HepG2 (cell line): Measurements from ENCODE around the gene VSIG10L. TPM values are rescaled to one million over a fixed set of nuclear protein-coding genes. Genes with fewer than 3 reads are reported as not detected.

Experiments
- HNF1A ChIP-seq, 2 experiments: sonication (generic) in 1 of 2; formaldehyde crosslinking in 1 of 2; IDR thresholded peaks; 2 replicates each; pipeline versions ENCODE4 v1.4.0 to v1.6.1; 2016 to 2020; ENCODE audit warnings: borderline replicate concordance in 1 of 2, low read depth in 1 of 2, mild to moderate bottlenecking in 1 of 2, missing genetic modification reagents in 1 of 2
- MAZ ChIP-seq, 2 experiments: sonication (generic) in 1 of 2; formaldehyde crosslinking in 1 of 2; IDR thresholded peaks; 2 replicates each; pipeline versions ENCODE4 v1.5.0 to v1.6.1; 2012 to 2020; ENCODE audit warnings: low read depth in 2 of 2, mild to moderate bottlenecking in 2 of 2, borderline replicate concordance in 1 of 2, improper control_type of control experiment in 1 of 2, low read length in 1 of 2, missing genetic modification reagents in 1 of 2, moderate library complexity in 1 of 2
- MBD4 ChIP-seq: IDR thresholded peaks from 2 replicates; pipeline ENCODE4 v1.6.1; 2012; ENCODE audit warnings: low read length, inconsistent platforms, borderline replicate concordance
- NR2C2 ChIP-seq: sonication (generic); formaldehyde crosslinking; IDR thresholded peaks from 2 replicates; pipeline ENCODE4 v1.4.0; 2020; ENCODE audit warnings: missing genetic modification reagents, mild to moderate bottlenecking, moderate library complexity, borderline replicate concordance
- TFDP1 ChIP-seq: IDR thresholded peaks from 2 replicates; pipeline ENCODE4 v1.6.1; 2016; ENCODE audit warnings: missing compliant biosample characterization, missing genetic modification reagents, borderline replicate concordance
- THRA ChIP-seq: sonication (generic); formaldehyde crosslinking; IDR thresholded peaks from 2 replicates; pipeline ENCODE4 v1.4.0; 2020; ENCODE audit warnings: missing genetic modification reagents, borderline replicate concordance
- YEATS2 ChIP-seq: sonication (generic); formaldehyde crosslinking; IDR thresholded peaks from 2 replicates; pipeline ENCODE4 v1.4.0; 2020; ENCODE audit warnings: missing genetic modification reagents, borderline replicate concordance
- ZNF205 ChIP-seq: IDR thresholded peaks from 2 replicates; pipeline ENCODE4 v1.6.1; 2018; ENCODE audit warnings: missing biosample characterization, missing genetic modification reagents
- ZNF770 ChIP-seq: sonication (generic); formaldehyde crosslinking; IDR thresholded peaks from 2 replicates; pipeline ENCODE4 v1.5.0; 2020; ENCODE audit warnings: mild to moderate bottlenecking, missing genetic modification reagents
- ZNF879 ChIP-seq: sonication (generic); formaldehyde crosslinking; IDR thresholded peaks from 2 replicates; pipeline ENCODE4 v1.8.1; 2023; ENCODE audit warnings: missing genetic modification reagents
- polyA plus RNA-seq, 8 experiments: library from polyadenylated mRNA; depleted of rRNA in 3 of 8; stranded (reverse) in 7 of 8; unstranded in 1 of 8; fragments of >200 nt; fragmentation: Illumina TruSeq in 4 of 8; extraction: Trizol in 4 of 8; gene quantifications; 2 replicates each; pipeline versions ENCODE4 v1.2.1 to v1.2.3, GENCODE V29; 2011 to 2016; ENCODE audit warnings: low read depth in 4 of 8, missing spikeins in 1 of 8, mixed read lengths in 1 of 8; ENCODE audit not compliant: insufficient read depth in 1 of 8
- total RNA-seq, 5 experiments: library from RNA; depleted of rRNA; stranded (reverse); fragments of >200 nt; fragmentation: Illumina TruSeq; extraction: Trizol; gene quantifications; 2 replicates each; pipeline ENCODE4 v1.2.3, GENCODE V29; 2016; ENCODE audit warnings: low read depth in 1 of 5
- TF ChIP-seq, protein P1 (sequence below): sonication (generic); formaldehyde crosslinking; IDR thresholded peaks from 2 replicates; pipeline ENCODE4 v1.5.0; 2020; ENCODE audit warnings: mild to moderate bottlenecking, missing genetic modification reagents, moderate library complexity

The VSIG10L gene
- total and polyA plus RNA-seq, 2 of the 13 experiments (the other 11 are each of a cell fraction or from before 2014, with no cell fraction given) = 2.7 to 8.5 TPM

- TF ChIP-seq HNF1A (IDR thresholded peaks at IDR 0.05; ENCODE audit: low read depth) = no peak
- peak; percentile 61 for TF ChIP-seq HNF1A (CRISPR knock-in tag; IDR thresholded peaks at IDR 0.05; ENCODE audit: borderline replicate concordance)
- TF ChIP-seq ZNF770 (CRISPR knock-in tag) = 0 out of 2 replicates have a peak, but pooled peaks have one; percentile 10
- no peak for TF ChIP-seq MBD4
- TF ChIP-seq THRA = peak; percentile 90
- peak; percentile 34; the same call in 1 of the 2 replicates for TF ChIP-seq YEATS2
- no peak for TF ChIP-seq ZNF879 (CRISPR knock-in tag)
- TF ChIP-seq ZNF205 (CRISPR knock-in tag) = peak; percentile 57; the same call in 1 of the 2 replicates
- TF ChIP-seq MAZ (IDR thresholded peaks at IDR 0.05; ENCODE audit: borderline replicate concordance, low read depth, low read length) = no peak
- peak; percentile 31; the same call in 1 of the 2 replicates for TF ChIP-seq MAZ (CRISPR knock-in tag; IDR thresholded peaks at IDR 0.05; ENCODE audit: low read depth)
- TF ChIP-seq NR2C2 (CRISPR knock-in tag) = peak; percentile 90
- TF ChIP-seq, protein P1, sequence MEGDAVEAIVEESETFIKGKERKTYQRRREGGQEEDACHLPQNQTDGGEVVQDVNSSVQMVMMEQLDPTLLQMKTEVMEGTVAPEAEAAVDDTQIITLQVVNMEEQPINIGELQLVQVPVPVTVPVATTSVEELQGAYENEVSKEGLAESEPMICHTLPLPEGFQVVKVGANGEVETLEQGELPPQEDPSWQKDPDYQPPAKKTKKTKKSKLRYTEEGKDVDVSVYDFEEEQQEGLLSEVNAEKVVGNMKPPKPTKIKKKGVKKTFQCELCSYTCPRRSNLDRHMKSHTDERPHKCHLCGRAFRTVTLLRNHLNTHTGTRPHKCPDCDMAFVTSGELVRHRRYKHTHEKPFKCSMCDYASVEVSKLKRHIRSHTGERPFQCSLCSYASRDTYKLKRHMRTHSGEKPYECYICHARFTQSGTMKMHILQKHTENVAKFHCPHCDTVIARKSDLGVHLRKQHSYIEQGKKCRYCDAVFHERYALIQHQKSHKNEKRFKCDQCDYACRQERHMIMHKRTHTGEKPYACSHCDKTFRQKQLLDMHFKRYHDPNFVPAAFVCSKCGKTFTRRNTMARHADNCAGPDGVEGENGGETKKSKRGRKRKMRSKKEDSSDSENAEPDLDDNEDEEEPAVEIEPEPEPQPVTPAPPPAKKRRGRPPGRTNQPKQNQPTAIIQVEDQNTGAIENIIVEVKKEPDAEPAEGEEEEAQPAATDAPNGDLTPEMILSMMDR (CRISPR knock-in tag) = peak; percentile 7; the same call in 1 of the 2 replicates
- peak; percentile 25; the same call in 1 of the 2 replicates for TF ChIP-seq TFDP1
These were observed 14.3 kb upstream of the VSIG10L start (continued) for GRCh38 chr19:51356159-51356801.
